H9 (cell line): ENCODE data around the gene SLC7A11. TPM values are rescaled to one million over a fixed set of nuclear protein-coding genes. Genes with fewer than 3 reads are reported as not detected.

ENCODE experiments used
- DNase-seq: peaks from one replicate; pipeline ENCODE4 v3.0.0-alpha.2; 2017
- H2AFZ ChIP-seq: one replicate; pipeline ENCODE4 v1.6.1; 2013; ENCODE audit warnings: mild to moderate bottlenecking, low read length, control low read depth, moderate library complexity
- H2AK5ac ChIP-seq: 2 replicates; pipeline ENCODE4 v1.6.1; 2013; ENCODE audit warnings: low read length, control low read depth, mixed read lengths; ENCODE audit not compliant: insufficient read length
- H2BK120ac ChIP-seq: one replicate; pipeline ENCODE4 v1.6.1; 2013; ENCODE audit warnings: low read depth, mild to moderate bottlenecking, low read length, control low read depth, inconsistent platforms; ENCODE audit not compliant: poor library complexity, severe bottlenecking
- H2BK12ac ChIP-seq: 2 replicates; pipeline ENCODE4 v1.6.1; 2013; ENCODE audit warnings: low read length, control low read depth, mixed read lengths, low read depth; ENCODE audit not compliant: insufficient read length
- H2BK15ac ChIP-seq: 2 replicates; pipeline ENCODE4 v1.6.1; 2013; ENCODE audit warnings: low read depth, low read length, control low read depth
- H2BK20ac ChIP-seq: one replicate; pipeline ENCODE4 v1.6.1; 2013; ENCODE audit warnings: low read depth, mild to moderate bottlenecking, low read length, control low read depth, inconsistent platforms; ENCODE audit not compliant: poor library complexity, severe bottlenecking
- H2BK5ac ChIP-seq: 2 replicates; pipeline ENCODE4 v1.6.1; 2013; ENCODE audit warnings: low read length, control low read depth, mixed read lengths; ENCODE audit not compliant: insufficient read length
- H3K14ac ChIP-seq: 2 replicates; pipeline ENCODE4 v1.6.1; 2013; ENCODE audit warnings: low read length, control low read depth; ENCODE audit not compliant: insufficient read depth
- H3K18ac ChIP-seq: 2 replicates; pipeline ENCODE4 v1.6.1; 2013; ENCODE audit warnings: low read depth, mild to moderate bottlenecking, mixed read lengths, low read length, control low read depth; ENCODE audit not compliant: insufficient read length
- H3K23ac ChIP-seq: 2 replicates; pipeline ENCODE4 v1.6.1; 2013; ENCODE audit warnings: low read length, control low read depth, mixed read lengths, low read depth; ENCODE audit not compliant: insufficient read length
- H3K23me2 ChIP-seq: 2 replicates; pipeline ENCODE4 v1.6.1; 2013; ENCODE audit warnings: low read depth, mild to moderate bottlenecking, mixed read lengths, low read length, control low read depth; ENCODE audit not compliant: insufficient read length, poor library complexity, severe bottlenecking
- H3K27ac ChIP-seq: 2 replicates; pipeline ENCODE4 v1.5.1; 2013; ENCODE audit warnings: low read length, control low read depth, mixed read lengths, low read depth; ENCODE audit not compliant: insufficient read length
- H3K27me3 ChIP-seq: 2 replicates; pipeline ENCODE4 v1.6.1; 2013; ENCODE audit warnings: low read length, control low read depth, inconsistent platforms; ENCODE audit not compliant: insufficient read depth
- H3K4ac ChIP-seq: 2 replicates; pipeline ENCODE4 v1.6.1; 2013; ENCODE audit warnings: low read depth, mild to moderate bottlenecking, control low read depth, inconsistent platforms, low read length, moderate library complexity
- H3K4me1 ChIP-seq: 2 replicates; pipeline ENCODE4 v1.6.1; 2013; ENCODE audit warnings: low read length, control low read depth, inconsistent platforms; ENCODE audit not compliant: insufficient read depth
- H3K4me2 ChIP-seq: 2 replicates; pipeline ENCODE4 v1.6.1; 2013; ENCODE audit warnings: low read length, control low read depth, mixed read lengths; ENCODE audit not compliant: insufficient read length, insufficient read depth
- H3K56ac ChIP-seq: 2 replicates; pipeline ENCODE4 v1.6.1; 2013; ENCODE audit warnings: low read depth, mild to moderate bottlenecking, mixed read lengths, low read length, control low read depth; ENCODE audit not compliant: insufficient read length
- H3K79me1 ChIP-seq: 2 replicates; pipeline ENCODE4 v1.6.1; 2013; ENCODE audit warnings: low read depth, mild to moderate bottlenecking, moderate library complexity, low read length, control low read depth, inconsistent platforms; ENCODE audit not compliant: insufficient read depth, poor library complexity, severe bottlenecking
- H3K79me2 ChIP-seq: 2 replicates; pipeline ENCODE4 v1.6.1; 2013; ENCODE audit warnings: low read length, control low read depth, inconsistent platforms; ENCODE audit not compliant: insufficient read depth
- H3K9ac ChIP-seq: 2 replicates; pipeline ENCODE4 v1.6.1; 2013; ENCODE audit warnings: low read length, control low read depth, mixed read lengths; ENCODE audit not compliant: insufficient read length; ENCODE audit errors: extremely low read depth
- H3K9me3 ChIP-seq: one replicate; pipeline ENCODE4 v1.6.1; 2013; ENCODE audit warnings: low read depth, low read length, inconsistent platforms; ENCODE audit not compliant: control insufficient read depth
- H3T11ph ChIP-seq: one replicate; pipeline ENCODE4 v1.6.1; 2013; ENCODE audit warnings: mild to moderate bottlenecking, low read length, control low read depth, inconsistent platforms
- H4K20me1 ChIP-seq: one replicate; pipeline ENCODE4 v1.6.1; 2013; ENCODE audit not compliant: control insufficient read depth, insufficient read length, insufficient read depth
- H4K5ac ChIP-seq: 2 replicates; pipeline ENCODE4 v1.6.1; 2013; ENCODE audit warnings: low read depth, mild to moderate bottlenecking, mixed read lengths, low read length, control low read depth; ENCODE audit not compliant: insufficient read length
- H4K8ac ChIP-seq: replicated peaks from 2 replicates; pipeline ENCODE4 v1.6.1; 2013; ENCODE audit warnings: low read length, control low read depth, mixed read lengths, low read depth; ENCODE audit not compliant: insufficient read length
- H4K91ac ChIP-seq: 2 replicates; pipeline ENCODE4 v1.6.1; 2013; ENCODE audit warnings: low read depth, mild to moderate bottlenecking, moderate library complexity, mixed read lengths, low read length, control low read depth; ENCODE audit not compliant: insufficient read length
- H3K27ac Mint-ChIP-seq, 3 experiments: 2 replicates in 2 of 3; 3 replicates in 1 of 3; pipeline ENCODE4 v1.8.0; 2020 to 2021; ENCODE audit warnings: mixed read lengths in 3 of 3, mild to moderate bottlenecking in 1 of 3, moderate library complexity in 1 of 3
- H3K27me3 Mint-ChIP-seq: 2 replicates; pipeline ENCODE4 v1.8.0; 2021; ENCODE audit warnings: low read depth, mild to moderate bottlenecking, moderate library complexity, mixed read lengths
- H3K36me3 Mint-ChIP-seq, 3 experiments: 2 replicates in 2 of 3; 3 replicates in 1 of 3; pipeline ENCODE4 v1.8.0; 2020 to 2021; ENCODE audit warnings: low read depth in 3 of 3, mixed read lengths in 3 of 3; ENCODE audit not compliant: insufficient read depth in 1 of 3
- H3K4me1 Mint-ChIP-seq, 2 experiments: 2 replicates each; pipeline ENCODE4 v1.8.0; 2020; ENCODE audit warnings: mixed read lengths in 2 of 2
- H3K4me3 Mint-ChIP-seq, 2 experiments: 2 replicates in 1 of 2; 3 replicates in 1 of 2; pipeline ENCODE4 v1.8.0; 2020 to 2021; ENCODE audit warnings: mild to moderate bottlenecking in 2 of 2, mixed read lengths in 2 of 2, moderate library complexity in 1 of 2
- H3K9me3 Mint-ChIP-seq, 2 experiments: 2 replicates in 1 of 2; 3 replicates in 1 of 2; pipeline ENCODE4 v1.8.0; 2020; ENCODE audit warnings: mild to moderate bottlenecking in 2 of 2, mixed read lengths in 2 of 2, moderate library complexity in 1 of 2
- CTCF ChIP-seq: fragments of 200-600 bp; sonication (generic); conservative IDR thresholded peaks from 3 replicates; pipeline ENCODE4 v1.8.0; 2021; ENCODE audit warnings: antibody characterized with exemption, mild to moderate bottlenecking
- WGBS: extraction: QIAGEN DNeasy Blood & Tissue Kit; methylation state at CpG from one replicate; pipeline ENCODE4 v1.1.7; 2013; ENCODE audit warnings: missing lambda C conversion rate, low lambda C conversion rate, mixed read lengths; ENCODE audit not compliant: insufficient read length; ENCODE audit errors: extremely low coverage; 5-methylcytosine and 5-hydroxymethylcytosine counted together
- total RNA-seq: library from RNA; stranded (reverse); gene quantifications from 2 replicates; pipeline ENCODE4 v1.2.1, GENCODE V29; 2021

SLC7A11 gene
- total RNA-seq, 1 experiment from 2014 or later, result 19.8 TPM

GRCh38 chr4:138204507-138204906 lies 37.6 kb downstream of the SLC7A11 start:
- H4K91ac ChIP-seq, result no peak overlapping the region
- Mint-ChIP-seq H3K9me3 (no peaks in the 10 kb centered on the region), H3K36me3 (no peaks in the 10 kb centered on the region; a peak in 1 of 7 replicates), H3K27ac (no peak overlapping the region), H3K4me3 (no peak overlapping the region), H3K4me1 (peaks cover 26 to 27% of the 10 kb centered on the region in 2 experiments), H3K27me3 (no peaks in the 10 kb centered on the region)
- no peak overlapping the region for H2BK120ac ChIP-seq
- no peak overlapping the region for H3K14ac ChIP-seq
- no CpG with 5 or more reads among the region's 5 CpGs for WGBS
- H3K56ac ChIP-seq, result no peak overlapping the region
- no peaks in the 10 kb centered on the region for H3K23me2 ChIP-seq
- no peak for TF ChIP-seq CTCF
- no peak overlapping the region for H4K8ac ChIP-seq
- H3K79me1 ChIP-seq, result no peaks in the 10 kb centered on the region
- H3K9me3 ChIP-seq, result no peaks in the 10 kb centered on the region
- H3K27me3 ChIP-seq, result no peaks in the 10 kb centered on the region
- H3T11ph ChIP-seq, result no peak overlapping the region
- no peak overlapping the region for H3K27ac ChIP-seq
- H2AK5ac ChIP-seq, result no peak overlapping the region
- no peaks in the 10 kb centered on the region for H3K79me2 ChIP-seq
- no peak overlapping the region for H3K9ac ChIP-seq
- no peak overlapping the region for H2BK20ac ChIP-seq
- H4K5ac ChIP-seq, result no peak overlapping the region
- no peak for DNase-seq
- H3K18ac ChIP-seq, result no peak overlapping the region
- H4K20me1 ChIP-seq, result no peaks in the 10 kb centered on the region
- H2BK5ac ChIP-seq, result no peak overlapping the region
- H3K23ac ChIP-seq, result no peak overlapping the region
- no peak overlapping the region for H3K4ac ChIP-seq
- H2BK12ac ChIP-seq, result no peak overlapping the region
- H2BK15ac ChIP-seq, result no peak overlapping the region
- no peak overlapping the region for H2AFZ ChIP-seq
- no peak overlapping the region for H3K4me2 ChIP-seq
- no peaks in the 10 kb centered on the region; the same call in 1 of the 2 replicates for H3K4me1 ChIP-seq
